ENCODE results near the gene C10orf105.

C10orf105 gene

DNA sequence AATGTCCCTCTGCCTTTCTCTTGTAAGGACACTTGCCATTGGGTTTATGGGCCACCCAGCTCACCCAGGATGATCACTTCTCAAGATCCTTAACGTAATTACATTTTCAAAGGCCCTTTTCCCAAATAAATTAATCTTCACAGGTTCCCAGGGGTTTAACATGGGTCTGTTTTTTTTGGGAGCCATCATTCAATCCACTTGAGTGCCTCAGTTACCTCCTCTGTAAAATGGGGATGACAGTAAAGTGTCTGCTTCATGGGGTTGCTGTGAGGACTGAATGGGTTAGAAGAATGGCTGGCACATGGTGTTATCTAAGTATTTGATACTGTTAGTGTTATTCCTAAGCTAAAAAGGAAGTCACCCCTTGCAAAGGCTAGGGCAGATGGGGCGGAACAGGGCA is 7.4 kb downstream of the C10orf105 start:
- Mint-ChIP-seq H3K27me3 (no peaks in the 10 kb centered on the region), H3K4me1 (peaks cover 42 to 65% of the 10 kb centered on the region in 2 donors), H3K36me3 (no peaks in the 10 kb centered on the region), H3K27ac (no peak overlapping the region), H3K4me3 (no peak overlapping the region), H3K9me3 (no peaks in the 10 kb centered on the region)
- DNase-seq (no peak), ATAC-seq (replicated peaks) (no peak)

DNA sequence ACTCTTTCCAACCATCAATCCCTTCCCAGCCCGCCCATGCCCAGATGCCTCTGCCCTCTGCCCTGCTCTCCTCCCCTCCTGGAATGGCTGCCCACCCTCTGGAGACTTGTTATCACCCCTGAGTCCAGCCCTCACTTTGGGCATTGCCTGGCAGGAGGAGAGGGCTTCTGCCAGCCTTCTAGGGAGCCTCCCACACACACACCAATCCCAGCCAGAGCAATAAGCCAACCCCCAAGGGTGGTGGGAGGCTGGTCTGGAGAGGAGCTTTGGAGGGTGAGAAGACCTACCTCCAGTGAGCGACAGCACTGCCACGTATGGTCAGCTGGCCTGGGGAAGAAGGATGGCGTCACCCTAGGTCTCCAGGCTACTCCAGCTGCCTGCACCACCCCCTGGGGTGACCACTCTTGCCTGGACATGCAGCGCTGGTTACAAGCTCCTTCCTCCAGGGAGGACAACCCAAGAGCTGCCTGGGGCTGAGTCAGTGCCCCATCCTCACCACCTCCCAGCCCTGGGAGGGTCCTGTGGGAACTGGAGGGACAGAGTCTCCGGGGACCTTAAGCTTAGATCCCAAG is 8.4 kb downstream of the C10orf105 start:
- Mint-ChIP-seq H3K36me3 (no peaks in the 10 kb centered on the region), H3K9me3 (no peaks in the 10 kb centered on the region), H3K4me1 (peaks cover 42 to 65% of the 10 kb centered on the region in 2 donors), H3K4me3 (no peak overlapping the region), H3K27ac (no peak overlapping the region), H3K27me3 (no peaks in the 10 kb centered on the region)
- DNase-seq (no peak), ATAC-seq (replicated peaks) (no peak)

DNA sequence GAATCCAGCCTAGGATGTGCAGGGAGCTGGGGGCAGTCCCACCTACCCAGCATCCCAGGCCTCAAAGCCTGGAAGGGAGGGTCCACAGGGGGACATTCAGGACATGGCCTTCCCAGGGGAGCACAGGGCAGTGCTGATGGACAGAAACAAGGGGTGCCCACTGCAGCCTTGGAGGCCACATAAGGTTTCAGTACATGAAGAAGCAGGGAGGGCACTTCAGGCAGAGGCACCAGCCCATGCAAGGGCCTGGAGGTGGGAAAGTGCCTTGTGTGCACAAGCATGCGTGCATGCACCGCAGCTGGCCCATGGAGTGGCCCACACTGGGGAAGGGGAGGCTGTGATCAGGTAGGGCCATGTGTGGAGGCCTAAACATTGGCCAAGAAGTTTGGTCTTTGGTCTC is 9.1 kb downstream of the C10orf105 start:
- DNase-seq (no peak), ATAC-seq (replicated peaks) (no peak)
- no peaks in the 10 kb centered on the region for H3K36me3 Mint-ChIP-seq
- H3K9me3 Mint-ChIP-seq: no peaks in the 10 kb centered on the region
- no peak overlapping the region for H3K4me3 Mint-ChIP-seq
- no peaks in the 10 kb centered on the region for H3K27me3 Mint-ChIP-seq
- H3K4me1 Mint-ChIP-seq: peaks cover 40 to 59% of the 10 kb centered on the region in 2 donors
- peak overlapping the region; percentile 49 for H3K27ac Mint-ChIP-seq

DNA sequence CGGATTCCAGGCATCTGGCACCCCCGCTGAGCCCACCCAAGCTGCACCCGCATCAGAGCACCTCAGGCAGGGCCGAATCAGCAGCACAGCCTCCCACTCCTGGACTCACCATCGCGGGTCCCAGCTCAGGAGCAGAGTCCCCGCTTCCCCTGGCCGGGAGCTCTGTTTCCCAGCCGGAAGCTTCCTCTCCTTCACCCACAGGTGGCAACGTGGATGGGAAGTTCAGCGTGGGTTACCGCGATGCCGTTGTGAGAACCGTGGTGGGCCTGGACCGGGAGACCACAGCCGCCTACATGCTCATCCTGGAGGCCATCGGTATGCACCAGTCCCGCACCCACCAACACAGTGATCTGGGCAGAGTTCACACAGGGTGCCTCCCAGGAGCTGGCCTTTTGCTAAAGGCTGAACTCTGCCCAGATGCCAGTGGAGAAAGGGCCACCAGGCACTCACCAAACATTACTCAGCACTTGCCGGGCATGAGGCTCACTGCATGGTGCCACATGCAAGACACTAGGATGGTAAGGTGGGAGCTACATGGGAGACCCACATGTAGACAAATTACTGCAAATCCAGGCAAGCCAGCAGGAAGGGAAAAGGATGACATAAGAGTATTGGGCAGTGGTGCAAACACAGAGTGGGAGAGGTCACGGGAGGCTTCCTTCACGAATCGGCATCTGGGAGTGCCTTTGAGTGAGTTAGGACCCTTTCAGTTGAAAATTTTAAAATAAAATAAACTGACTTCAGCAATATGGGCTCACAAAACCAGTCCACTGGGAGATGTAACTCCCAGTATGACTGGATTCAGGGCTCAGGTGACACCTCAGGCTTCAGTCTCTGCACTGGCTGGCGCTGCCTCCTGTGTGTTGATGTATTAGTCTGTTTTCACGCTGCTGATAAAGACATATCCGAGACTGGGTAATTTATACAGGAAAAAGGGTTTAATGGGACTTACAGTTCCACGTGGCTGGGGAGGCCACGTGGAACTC is 10.4 kb downstream of the C10orf105 start:
- ATAC-seq (replicated peaks) (peak; percentile 48 to 50), DNase-seq (no peak)
- H3K27ac Mint-ChIP-seq: no peak overlapping the region
- H3K27me3 Mint-ChIP-seq: no peaks in the 10 kb centered on the region
- H3K36me3 Mint-ChIP-seq: no peaks in the 10 kb centered on the region
- H3K9me3 Mint-ChIP-seq: no peaks in the 10 kb centered on the region
- no peak overlapping the region for H3K4me3 Mint-ChIP-seq
- H3K4me1 Mint-ChIP-seq: peaks cover 30 to 48% of the 10 kb centered on the region in 2 donors

DNA sequence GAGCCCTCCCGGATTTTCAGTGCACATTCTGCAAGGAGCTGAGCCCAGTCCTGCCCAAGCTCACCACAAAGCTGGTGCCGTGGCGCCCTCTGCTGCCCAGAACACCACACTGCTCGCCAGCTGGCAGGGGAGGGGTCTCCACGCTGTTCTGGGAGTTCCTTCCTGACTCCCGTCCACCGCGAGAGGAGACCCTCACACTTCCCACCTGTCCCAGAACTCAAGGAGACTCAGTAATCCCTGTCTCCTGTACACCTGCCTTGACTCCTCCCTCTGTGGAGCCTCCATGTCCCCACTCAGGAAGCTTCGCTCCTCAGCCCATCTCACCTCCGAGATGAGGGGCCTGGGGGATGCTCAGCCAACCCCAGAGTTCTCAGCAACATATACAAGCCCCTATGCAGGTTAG is 11.3 kb downstream of the C10orf105 start:
- H3K9me3 Mint-ChIP-seq: no peaks in the 10 kb centered on the region
- no peaks in the 10 kb centered on the region for H3K36me3 Mint-ChIP-seq
- no peaks in the 10 kb centered on the region for H3K27me3 Mint-ChIP-seq
- no peak overlapping the region for H3K27ac Mint-ChIP-seq
- DNase-seq: peak; percentile 49
- peak; percentile 73 to 79 for ATAC-seq (replicated peaks)
- H3K4me3 Mint-ChIP-seq: no peak overlapping the region
- H3K4me1 Mint-ChIP-seq: peaks cover 21 to 39% of the 10 kb centered on the region in 2 donors

DNA sequence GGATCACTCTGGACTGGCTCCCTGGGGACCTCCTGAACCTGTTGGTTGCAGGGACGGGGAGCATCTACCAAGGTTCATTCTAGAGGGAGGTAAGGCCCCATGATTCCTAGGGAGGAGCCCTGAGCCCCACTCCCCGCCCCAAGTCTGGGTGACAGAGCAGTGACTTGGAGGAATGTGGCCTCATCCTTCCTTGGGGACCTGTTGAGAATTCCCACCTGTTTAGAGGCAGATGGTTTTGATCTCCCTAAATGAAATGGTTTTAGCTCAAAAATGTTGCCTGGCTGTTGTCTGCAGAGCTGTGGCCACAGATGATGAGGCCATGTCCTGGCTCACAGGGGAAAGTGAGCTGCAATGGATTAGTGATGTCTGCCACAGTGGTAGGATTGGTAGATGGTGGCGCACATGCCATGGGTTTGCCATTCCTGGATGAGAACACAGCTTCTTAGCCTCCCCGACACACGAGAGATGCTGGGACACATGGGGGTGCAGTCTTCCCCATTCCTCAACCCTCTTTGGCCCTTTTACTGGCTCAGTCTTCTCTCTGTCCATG is 12.3 kb downstream of the C10orf105 start:
- H3K27ac Mint-ChIP-seq: no peak overlapping the region
- ATAC-seq (replicated peaks): no peak
- no peaks in the 10 kb centered on the region for H3K36me3 Mint-ChIP-seq
- H3K27me3 Mint-ChIP-seq: peaks cover 5% of the 10 kb centered on the region in 2 donors
- DNase-seq: no peak
- no peaks in the 10 kb centered on the region for H3K9me3 Mint-ChIP-seq
- H3K4me1 Mint-ChIP-seq: peaks cover 14 to 29% of the 10 kb centered on the region in 2 donors
- no peak overlapping the region for H3K4me3 Mint-ChIP-seq

DNA sequence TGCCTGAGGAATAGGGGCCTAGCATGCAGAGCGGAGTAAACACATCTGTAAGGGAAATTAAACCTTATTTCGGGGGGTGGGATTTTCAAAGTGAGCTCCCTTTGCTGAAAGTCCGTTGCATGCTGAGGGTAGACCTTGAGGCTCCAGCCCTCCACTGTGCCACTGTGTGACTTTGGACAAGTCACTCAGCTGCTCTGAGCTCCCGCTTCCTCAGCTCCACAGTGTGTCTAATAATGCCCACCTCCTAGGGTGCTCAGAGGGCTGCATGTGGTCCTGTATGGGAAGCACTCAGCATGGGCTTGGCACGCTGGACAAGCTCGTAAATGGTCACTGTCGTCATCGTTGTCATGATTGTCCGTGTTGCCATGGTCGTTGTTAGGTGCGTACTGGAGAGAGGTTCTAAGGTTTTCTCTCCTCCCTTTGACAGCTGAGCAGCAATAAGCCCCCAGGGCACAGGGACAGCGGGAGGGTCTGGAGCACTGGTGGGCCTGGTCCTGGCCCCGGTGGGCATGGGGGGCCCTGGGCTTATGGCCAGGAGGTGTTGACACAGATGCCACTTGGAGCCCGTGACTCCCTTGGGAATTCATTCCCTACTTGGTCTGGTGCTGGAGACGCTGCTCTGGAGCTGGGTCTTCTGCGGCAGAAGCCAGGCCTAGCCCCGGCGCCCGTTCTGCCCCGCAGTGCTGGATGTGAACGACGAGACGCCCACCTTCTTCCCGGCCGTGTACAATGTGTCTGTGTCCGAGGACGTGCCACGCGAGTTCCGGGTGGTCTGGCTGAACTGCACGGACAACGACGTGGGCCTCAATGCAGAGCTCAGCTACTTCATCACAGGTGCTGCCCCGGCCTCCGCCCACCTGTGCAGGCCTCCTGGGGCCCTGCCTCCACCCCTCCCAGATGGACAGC is 13.1 kb downstream of the C10orf105 start:
- Mint-ChIP-seq H3K27ac (no peak overlapping the region), H3K9me3 (no peaks in the 10 kb centered on the region), H3K36me3 (no peaks in the 10 kb centered on the region), H3K4me1 (peaks cover 14 to 27% of the 10 kb centered on the region in 2 donors), H3K4me3 (no peak overlapping the region), H3K27me3 (peaks cover 6 to 14% of the 10 kb centered on the region in 2 donors)
- ATAC-seq (replicated peaks) (no peak), DNase-seq (no peak)

DNA sequence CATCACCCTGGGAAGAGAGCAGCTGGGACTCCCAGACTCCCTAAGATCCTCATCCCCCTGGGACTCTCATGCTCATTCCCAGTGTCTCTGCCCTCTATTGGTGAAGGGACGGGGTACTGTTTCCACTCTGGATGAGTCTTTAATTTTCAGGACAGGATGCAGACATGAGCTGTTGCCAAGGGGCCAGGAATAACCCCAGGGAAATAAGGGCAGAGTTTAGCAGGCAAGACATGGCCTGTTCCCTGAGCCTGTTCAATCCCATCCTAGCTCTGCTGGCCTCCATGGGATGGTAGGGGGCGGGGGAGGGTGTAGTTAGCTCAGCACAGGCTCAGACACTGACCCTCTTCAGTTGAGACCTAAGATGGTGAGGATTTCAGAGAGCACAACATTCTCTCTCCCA is 14.0 kb downstream of the C10orf105 start:
- Mint-ChIP-seq H3K27me3 (peaks cover 6 to 15% of the 10 kb centered on the region in 2 donors), H3K4me3 (no peak overlapping the region), H3K9me3 (no peaks in the 10 kb centered on the region), H3K36me3 (no peaks in the 10 kb centered on the region), H3K27ac (peak overlapping the region; percentile 68), H3K4me1 (peaks cover 14 to 27% of the 10 kb centered on the region in 2 donors)
- DNase-seq: no peak
- ATAC-seq (replicated peaks): no peak

DNA sequence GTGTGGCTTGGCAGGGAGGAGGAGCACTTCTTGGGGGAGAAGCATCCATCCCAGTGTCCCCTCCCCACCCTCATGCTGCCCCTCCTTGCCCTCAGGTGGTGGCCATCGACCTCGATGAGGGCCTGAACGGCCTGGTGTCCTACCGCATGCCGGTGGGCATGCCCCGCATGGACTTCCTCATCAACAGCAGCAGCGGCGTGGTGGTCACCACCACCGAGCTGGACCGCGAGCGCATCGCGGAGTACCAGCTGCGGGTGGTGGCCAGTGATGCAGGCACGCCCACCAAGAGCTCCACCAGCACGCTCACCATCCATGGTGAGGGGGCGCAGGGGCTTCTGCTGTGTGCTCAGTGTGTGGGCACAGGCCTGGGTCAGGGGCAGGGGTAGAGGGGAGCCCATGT is 14.8 kb downstream of the C10orf105 start:
- Mint-ChIP-seq H3K36me3 (no peaks in the 10 kb centered on the region), H3K4me1 (peaks cover 14 to 20% of the 10 kb centered on the region in 2 donors), H3K27ac (no peak overlapping the region), H3K4me3 (no peak overlapping the region), H3K27me3 (peaks cover 6 to 15% of the 10 kb centered on the region in 2 donors), H3K9me3 (no peaks in the 10 kb centered on the region)
- no peak for DNase-seq
- ATAC-seq (replicated peaks): no peak

DNA sequence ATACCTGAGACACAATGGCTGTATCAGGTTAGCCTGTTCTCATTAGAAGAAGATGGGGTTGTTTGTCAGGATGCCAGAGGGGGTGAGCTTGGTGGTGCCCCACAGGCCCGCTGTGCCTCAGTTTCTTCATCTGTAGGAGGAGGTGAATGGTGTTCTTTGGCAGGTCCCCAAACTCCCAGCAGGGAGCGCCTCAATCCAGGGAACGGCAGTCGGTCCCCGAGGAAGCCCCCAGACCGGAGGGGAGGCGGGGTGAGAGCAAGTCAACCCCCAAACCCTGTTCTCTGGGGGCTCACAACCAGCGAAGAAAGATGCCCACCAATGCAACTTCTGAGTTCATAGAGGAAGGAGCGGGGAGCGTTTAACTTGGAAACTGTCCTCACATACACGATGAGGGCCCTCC is 16.0 kb downstream of the C10orf105 start:
- Mint-ChIP-seq H3K4me3 (no peak overlapping the region), H3K9me3 (no peaks in the 10 kb centered on the region), H3K27me3 (peaks cover 6 to 15% of the 10 kb centered on the region in 2 donors), H3K27ac (no peak overlapping the region), H3K36me3 (no peaks in the 10 kb centered on the region), H3K4me1 (peaks cover 10 to 14% of the 10 kb centered on the region in 2 donors)
- ATAC-seq (replicated peaks): no peak
- no peak for DNase-seq

DNA sequence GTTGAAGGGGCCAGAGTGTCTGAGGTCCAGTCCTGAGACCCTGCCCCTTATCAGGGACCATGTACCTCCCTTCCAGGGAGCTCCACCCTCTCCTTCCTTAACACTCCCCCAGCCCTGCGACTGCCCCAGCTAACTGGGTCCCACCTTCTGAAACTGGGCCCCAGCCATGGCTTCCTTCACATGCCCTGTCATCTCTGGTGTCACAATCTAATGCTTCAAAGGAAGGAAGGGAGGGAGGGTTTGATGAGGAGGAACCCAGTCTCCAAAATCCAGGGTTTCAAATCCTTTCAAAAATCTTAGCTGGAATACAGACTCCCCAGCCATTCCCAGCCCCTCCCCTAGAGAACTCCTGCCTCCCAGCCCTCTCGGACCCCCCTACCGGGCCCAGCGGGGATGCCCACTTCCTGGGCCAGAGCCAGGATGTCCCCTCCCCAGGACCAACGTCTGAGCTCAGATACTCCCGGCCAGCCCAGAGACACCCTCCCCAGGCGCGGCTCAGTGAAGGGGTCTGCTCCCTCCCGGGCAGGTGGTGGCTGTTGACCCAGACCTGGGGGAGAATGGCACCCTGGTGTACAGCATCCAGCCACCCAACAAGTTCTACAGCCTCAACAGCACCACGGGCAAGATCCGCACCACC is 18.0 kb downstream of the C10orf105 start:
- DNase-seq: no peak
- no peak overlapping the region for H3K27ac Mint-ChIP-seq
- H3K4me3 Mint-ChIP-seq: no peak overlapping the region
- no peaks in the 10 kb centered on the region for H3K9me3 Mint-ChIP-seq
- no peaks in the 10 kb centered on the region for H3K36me3 Mint-ChIP-seq
- peaks cover 12 to 21% of the 10 kb centered on the region in 2 donors for H3K4me1 Mint-ChIP-seq
- no peak for ATAC-seq (replicated peaks)
- H3K27me3 Mint-ChIP-seq: peaks cover 6 to 15% of the 10 kb centered on the region in 2 donors

DNA sequence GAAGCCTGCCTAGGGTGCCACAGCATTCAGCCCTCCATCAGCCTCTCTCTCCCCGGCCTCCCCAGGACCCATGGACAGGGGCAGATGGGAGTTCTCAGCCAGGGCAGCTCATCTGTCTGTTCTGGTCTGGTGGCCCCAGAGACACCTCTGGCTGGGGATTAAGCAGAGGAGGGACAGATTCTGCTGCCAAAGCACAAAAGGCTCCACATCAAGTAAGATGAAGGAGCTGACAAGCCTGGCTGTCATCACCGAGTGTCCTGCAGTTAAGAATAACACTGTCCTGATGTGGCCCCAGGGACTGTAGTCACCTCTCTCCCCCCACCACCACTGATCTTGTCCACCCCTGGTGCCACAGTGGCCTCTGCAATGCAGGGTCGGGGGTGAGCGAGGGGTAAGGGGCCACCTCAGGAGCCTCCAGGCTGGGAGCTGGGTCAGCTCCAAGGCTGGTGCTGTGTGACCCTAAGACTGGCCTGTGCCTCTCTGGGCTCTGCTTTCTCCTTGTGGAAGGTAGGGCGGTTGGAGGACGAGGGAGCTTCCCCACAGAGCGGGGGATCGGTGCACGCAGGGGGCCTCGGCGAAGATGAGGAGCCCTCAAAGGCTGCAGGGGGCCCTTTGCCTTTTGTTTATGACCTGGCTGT is 18.7 kb downstream of the C10orf105 start:
- H3K9me3 Mint-ChIP-seq: no peaks in the 10 kb centered on the region
- H3K36me3 Mint-ChIP-seq: no peaks in the 10 kb centered on the region
- DNase-seq (no peak), ATAC-seq (replicated peaks) (no peak)
- no peak overlapping the region for H3K4me3 Mint-ChIP-seq
- H3K27ac Mint-ChIP-seq: no peak overlapping the region
- peaks cover 15 to 28% of the 10 kb centered on the region in 2 donors for H3K4me1 Mint-ChIP-seq
- peaks cover 6 to 15% of the 10 kb centered on the region in 2 donors for H3K27me3 Mint-ChIP-seq

DNA sequence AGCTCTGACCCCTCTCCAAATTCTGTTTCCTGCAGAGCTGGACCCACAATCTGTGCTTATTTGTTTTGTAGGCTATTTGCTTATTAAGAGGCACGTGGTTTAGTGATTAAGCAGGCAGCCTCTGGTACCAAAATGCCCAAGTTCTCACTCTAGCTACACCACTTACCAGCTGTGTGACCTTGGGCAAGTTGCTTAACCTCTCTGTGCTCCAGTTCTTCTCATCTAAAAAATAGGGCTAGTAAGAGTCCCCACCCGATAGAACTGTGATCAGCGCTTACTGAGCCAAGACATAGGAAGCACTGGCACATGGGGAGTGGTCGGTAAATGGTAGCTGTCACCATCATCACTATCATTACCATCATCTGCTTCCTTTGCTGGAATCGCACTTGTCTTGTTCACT is 20.8 kb downstream of the C10orf105 start:
- no peaks in the 10 kb centered on the region for H3K36me3 Mint-ChIP-seq
- H3K4me3 Mint-ChIP-seq: no peak overlapping the region
- H3K27me3 Mint-ChIP-seq: peaks cover 6 to 15% of the 10 kb centered on the region in 2 donors
- DNase-seq: no peak
- ATAC-seq (replicated peaks): no peak
- peaks cover 32 to 49% of the 10 kb centered on the region in 2 donors for H3K4me1 Mint-ChIP-seq
- H3K9me3 Mint-ChIP-seq: no peaks in the 10 kb centered on the region
- no peak overlapping the region for H3K27ac Mint-ChIP-seq

Measured in stimulated activated naive B cell treated with anti-CD40 and anti-IgM and Interleukin-4, amounts not matched to agents 10 μg/mL and 1 μg/mL and 100 μg/mL, for 72 hours (primary cell).